Mononuclear cell (primary cell): Measurements from ENCODE around the gene ZSCAN12. TPM values are rescaled to one million over a fixed set of nuclear protein-coding genes. Genes with fewer than 3 reads are reported as not detected.
A peak's percentile ranks its signal among the peaks of the same experiment; 100 is the strongest.
"Not testable (repeated sequence)": the region's sequence is repeated elsewhere in the genome, so short reads cannot be mapped to it uniquely, and the experiment has no call there.

Experiments
- H3K27me3 ChIP-seq: 2 replicates; pipeline ENCODE4 v1.6.0; 2011; ENCODE audit warnings: low read length, control low read depth; ENCODE audit not compliant: insufficient read depth
- H3K4me1 ChIP-seq: 2 replicates; pipeline ENCODE4 v1.5.1; 2011; ENCODE audit warnings: mild to moderate bottlenecking, low read length, control low read depth; ENCODE audit not compliant: insufficient read depth
- H3K4me3 ChIP-seq: 2 replicates; pipeline ENCODE4 v1.5.1; 2011; ENCODE audit warnings: mild to moderate bottlenecking, low read length, moderate library complexity
- H3K9me3 ChIP-seq: 2 replicates; pipeline ENCODE4 v1.5.1; 2011; ENCODE audit warnings: low read depth, mild to moderate bottlenecking, control low read depth, low read length
- total RNA-seq: library from RNA; depleted of rRNA; stranded (reverse); fragments of >200 nt; gene quantifications from one replicate; pipeline ENCODE4 v1.2.3, GENCODE V29; 2012

ZSCAN12 gene
- total RNA-seq, 1 donor = 4.6 TPM

GRCh38 chr6:28408076-28408802 lies 8.7 kb upstream of the ZSCAN12 start:
- no peaks in the 10 kb centered on the region for H3K4me1 ChIP-seq
- H3K4me3 ChIP-seq = no peak overlapping the region
- no peaks in the 10 kb centered on the region for H3K9me3 ChIP-seq
- H3K27me3 ChIP-seq = peaks cover 26% of the 10 kb centered on the region

GRCh38 chr6:28407401-28407800 lies 7.9 kb upstream of the ZSCAN12 start:
- Histone ChIP-seq H3K4me1 (no peaks in the 10 kb centered on the region), H3K27me3 (peaks cover 26% of the 10 kb centered on the region), H3K9me3 (no peaks in the 10 kb centered on the region), H3K4me3 (no peak overlapping the region)

- H3K4me1 ChIP-seq, H3K9me3 ChIP-seq, H3K4me3 ChIP-seq: not testable (repeated sequence)
- H3K27me3 ChIP-seq = peaks cover 31% of the 10 kb centered on the region
Observed at GRCh38 chr6:28403923-28404322, 4.4 kb upstream of the ZSCAN12 start.

- Histone ChIP-seq H3K4me3 (no peak overlapping the region), H3K27me3 (peaks cover 26% of the 10 kb centered on the region), H3K9me3 (no peaks in the 10 kb centered on the region), H3K4me1 (peaks cover 17% of the 10 kb centered on the region)
Observed at GRCh38 chr6:28402197-28402596, 2.6 kb upstream of the ZSCAN12 start.

GRCh38 chr6:28401172-28401571 lies 1.6 kb upstream of the ZSCAN12 start:
- no peak overlapping the region for H3K4me3 ChIP-seq
- no peaks in the 10 kb centered on the region for H3K9me3 ChIP-seq
- peaks cover 26% of the 10 kb centered on the region for H3K27me3 ChIP-seq
- peaks cover 23% of the 10 kb centered on the region for H3K4me1 ChIP-seq

- Histone ChIP-seq H3K4me3 (peak overlapping the region; percentile 82), H3K9me3 (no peaks in the 10 kb centered on the region), H3K27me3 (peaks cover 19% of the 10 kb centered on the region), H3K4me1 (peaks cover 23% of the 10 kb centered on the region)
Observed at GRCh38 chr6:28400122-28400451, 540 bp upstream of the ZSCAN12 start.

GRCh38 chr6:28395918-28396317 lies 3.6 kb downstream of the ZSCAN12 start:
- Histone ChIP-seq H3K4me3 (no peak overlapping the region), H3K27me3 (peaks cover 3% of the 10 kb centered on the region), H3K9me3 (no peaks in the 10 kb centered on the region), H3K4me1 (peaks cover 23% of the 10 kb centered on the region)

GRCh38 chr6:28393912-28394662 lies 5.5 kb downstream of the ZSCAN12 start:
- H3K9me3 ChIP-seq = no peaks in the 10 kb centered on the region
- H3K27me3 ChIP-seq = no peaks in the 10 kb centered on the region
- no peak overlapping the region for H3K4me3 ChIP-seq
- peaks cover 19% of the 10 kb centered on the region for H3K4me1 ChIP-seq

GRCh38 chr6:28390688-28391087 lies 8.9 kb downstream of the ZSCAN12 start:
- Histone ChIP-seq H3K4me1 (no peaks in the 10 kb centered on the region), H3K27me3 (no peaks in the 10 kb centered on the region), H3K9me3 (no peaks in the 10 kb centered on the region), H3K4me3 (no peak overlapping the region)

- H3K4me1 ChIP-seq = peaks cover 15% of the 10 kb centered on the region
- no peaks in the 10 kb centered on the region for H3K27me3 ChIP-seq
- H3K4me3 ChIP-seq = no peak overlapping the region
- H3K9me3 ChIP-seq = no peaks in the 10 kb centered on the region
Observed at GRCh38 chr6:28384143-28384533, 15.4 kb downstream of the ZSCAN12 start.

- Histone ChIP-seq H3K9me3 (peaks cover 5% of the 10 kb centered on the region), H3K27me3 (no peaks in the 10 kb centered on the region), H3K4me3 (peak overlapping the region; percentile 33), H3K4me1 (peaks cover 15% of the 10 kb centered on the region)
Observed at GRCh38 chr6:28383235-28384142, 16.1 kb downstream of the ZSCAN12 start.

- no peak overlapping the region for H3K4me3 ChIP-seq
- peaks cover 15% of the 10 kb centered on the region for H3K4me1 ChIP-seq
- H3K27me3 ChIP-seq = no peaks in the 10 kb centered on the region
- peaks cover 8% of the 10 kb centered on the region for H3K9me3 ChIP-seq
Observed at GRCh38 chr6:28380381-28380780, 19.2 kb downstream of the ZSCAN12 start.

GRCh38 chr6:28378644-28379043 lies 20.9 kb downstream of the ZSCAN12 start:
- Histone ChIP-seq H3K27me3 (no peaks in the 10 kb centered on the region), H3K9me3 (peaks cover 8% of the 10 kb centered on the region), H3K4me3 (no peak overlapping the region), H3K4me1 (peaks cover 13% of the 10 kb centered on the region)

- Histone ChIP-seq H3K27me3 (no peaks in the 10 kb centered on the region), H3K4me3 (no peak overlapping the region), H3K4me1 (peaks cover 7% of the 10 kb centered on the region), H3K9me3 (peaks cover 8% of the 10 kb centered on the region)
Observed at GRCh38 chr6:28377879-28378278, 21.7 kb downstream of the ZSCAN12 start.

GRCh38 chr6:28373925-28374324 lies 25.6 kb downstream of the ZSCAN12 start:
- Histone ChIP-seq H3K4me1 (no peaks in the 10 kb centered on the region), H3K9me3 (peaks cover 8% of the 10 kb centered on the region), H3K4me3 (no peak overlapping the region), H3K27me3 (no peaks in the 10 kb centered on the region)
